Stomach (tissue), 9 donors: ENCODE data around the gene MCOLN3. TPM values are rescaled to one million over a fixed set of nuclear protein-coding genes. Genes with fewer than 3 reads are reported as not detected.

ENCODE experiments used
- DNase-seq, 2 donors: peaks; one replicate each; pipeline versions ENCODE4 v3.0.0 to v3.0.0-alpha.2; 2013 to 2019
- H3K27ac ChIP-seq, 5 donors: fragments of 200-600 bp in 4 of 5; sonication (generic) in 4 of 5; one replicate each; pipeline ENCODE4 v1.5.1; 2013 to 2019; ENCODE audit warnings: mild to moderate bottlenecking in 1 of 5, moderate library complexity in 1 of 5
- H3K27me3 ChIP-seq, 3 donors: fragments of 200-600 bp; sonication (generic); one replicate each; pipeline ENCODE4 v1.5.1; 2017 to 2019; ENCODE audit warnings: mixed run types in 1 of 3
- H3K36me3 ChIP-seq, 4 donors: fragments of 200-600 bp; sonication (generic); 1 replicate in 3 of 4; 2 replicates in 1 of 4; pipeline ENCODE4 v1.5.1; 2016 to 2019
- H3K4me1 ChIP-seq, 4 donors: fragments of 200-600 bp; sonication (generic); one replicate each; pipeline ENCODE4 v1.5.1; 2016 to 2019
- H3K4me3 ChIP-seq, 4 donors: fragments of 200-600 bp; sonication (generic) in 3 of 4; one replicate each; pipeline ENCODE4 v1.5.1; 2016 to 2019; ENCODE audit warnings: mild to moderate bottlenecking in 1 of 4
- H3K9me3 ChIP-seq, 4 donors: fragments of 200-600 bp; sonication (generic); one replicate each; pipeline ENCODE4 v1.5.1; 2016 to 2019
- EP300 ChIP-seq: sonication (generic); formaldehyde crosslinking; IDR thresholded peaks from one replicate; pipeline ENCODE4 v1.6.1; 2017; ENCODE audit warnings: antibody characterized with exemption
- POLR2A ChIP-seq, 4 donors: fragments of 450-650 bp; IDR thresholded peaks; one replicate each; pipeline ENCODE4 v1.6.1; 2016; ENCODE audit warnings: antibody characterized with exemption in 4 of 4, control low read depth in 2 of 4, mild to moderate bottlenecking in 1 of 4, moderate library complexity in 1 of 4
- POLR2AphosphoS5 ChIP-seq, 3 donors: sonication (generic); formaldehyde crosslinking; IDR thresholded peaks; one replicate each; pipeline ENCODE4 v1.6.1; 2016; ENCODE audit warnings: antibody characterized with exemption in 3 of 3
- WGBS, 5 donors: extraction: QIAGEN DNeasy Blood & Tissue Kit in 3 of 5; methylation state at CpG; one replicate each; pipeline versions ENCODE4 v1.1.5 to v1.1.7; 2013 to 2018; 5-methylcytosine and 5-hydroxymethylcytosine counted together
- intact Hi-C: fragments of 100-400 bp; cut with DNase I; formaldehyde crosslinking; loops from one replicate; pipeline ENCODE4 v1.15.1; 2023; ENCODE audit warnings: low total_unique reads
- polyA plus RNA-seq, 3 donors: library from polyadenylated mRNA; stranded (reverse); fragments of 200-250 nt; gene quantifications; one replicate each; pipeline ENCODE4 v1.2.3, GENCODE V29; 2013
- total RNA-seq, 5 donors: library from RNA; depleted of rRNA; stranded (reverse); fragments of >200 nt; gene quantifications; one replicate each; pipeline versions ENCODE4 v1.1.0 to v1.2.3, GENCODE V29; 2014 to 2016
- TF ChIP-seq, protein P1 (sequence below), 7 experiments: fragments of 450-650 bp in 4 of 7; fragments of 200-600 bp in 3 of 7; sonication (generic) in 3 of 7; IDR thresholded peaks; one replicate each; pipeline ENCODE4 v1.5.1; 2016 to 2019; ENCODE audit warnings: antibody characterized with exemption in 7 of 7, control low read depth in 2 of 7, mild to moderate bottlenecking in 1 of 7
- donor health status: healthy with polysubstance abuse.
- donor health status: Bipolar disorder and iron deficiency.
- donor health status: healthy.

The MCOLN3 gene
- total and polyA plus RNA-seq, 8 donors = 0.89 to 7.3 (median 1.4) TPM; not detected in 2

- H3K4me3 ChIP-seq = no peak overlapping the region
- H3K36me3 ChIP-seq = no peaks in the 10 kb centered on the region
- intact Hi-C loops = no loop called here
- no peak overlapping the region for H3K27ac ChIP-seq
- no peak for TF ChIP-seq EP300
- TF ChIP-seq POLR2AphosphoS5 (IDR thresholded peaks at IDR 0.05) = no peak
- TF ChIP-seq, protein P1, sequence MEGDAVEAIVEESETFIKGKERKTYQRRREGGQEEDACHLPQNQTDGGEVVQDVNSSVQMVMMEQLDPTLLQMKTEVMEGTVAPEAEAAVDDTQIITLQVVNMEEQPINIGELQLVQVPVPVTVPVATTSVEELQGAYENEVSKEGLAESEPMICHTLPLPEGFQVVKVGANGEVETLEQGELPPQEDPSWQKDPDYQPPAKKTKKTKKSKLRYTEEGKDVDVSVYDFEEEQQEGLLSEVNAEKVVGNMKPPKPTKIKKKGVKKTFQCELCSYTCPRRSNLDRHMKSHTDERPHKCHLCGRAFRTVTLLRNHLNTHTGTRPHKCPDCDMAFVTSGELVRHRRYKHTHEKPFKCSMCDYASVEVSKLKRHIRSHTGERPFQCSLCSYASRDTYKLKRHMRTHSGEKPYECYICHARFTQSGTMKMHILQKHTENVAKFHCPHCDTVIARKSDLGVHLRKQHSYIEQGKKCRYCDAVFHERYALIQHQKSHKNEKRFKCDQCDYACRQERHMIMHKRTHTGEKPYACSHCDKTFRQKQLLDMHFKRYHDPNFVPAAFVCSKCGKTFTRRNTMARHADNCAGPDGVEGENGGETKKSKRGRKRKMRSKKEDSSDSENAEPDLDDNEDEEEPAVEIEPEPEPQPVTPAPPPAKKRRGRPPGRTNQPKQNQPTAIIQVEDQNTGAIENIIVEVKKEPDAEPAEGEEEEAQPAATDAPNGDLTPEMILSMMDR (IDR thresholded peaks at IDR 0.05) = no peak
- no peak for TF ChIP-seq POLR2A (IDR thresholded peaks at IDR 0.05)
- DNase-seq = no peak
- H3K4me1 ChIP-seq = no peaks in the 10 kb centered on the region
- H3K9me3 ChIP-seq = no peaks in the 10 kb centered on the region
- H3K27me3 ChIP-seq = no peaks in the 10 kb centered on the region
These were observed 40.9 kb upstream of the MCOLN3 start for GRCh38 chr1:85089203-85089602.

GRCh38 chr1:85088408-85088784, 40.1 kb upstream of the MCOLN3 start:
- no peaks in the 10 kb centered on the region for H3K27me3 ChIP-seq
- H3K36me3 ChIP-seq = no peaks in the 10 kb centered on the region
- DNase-seq = no peak
- no peak overlapping the region for H3K4me3 ChIP-seq
- 85 to 94% (median 89%) methylated on average over 2 of the region's 2 CpGs for WGBS, 5 donors
- intact Hi-C loops = no loop called here
- TF ChIP-seq EP300 = no peak
- TF ChIP-seq, protein P1 (IDR thresholded peaks at IDR 0.05) = no peak
- no peak for TF ChIP-seq POLR2AphosphoS5 (IDR thresholded peaks at IDR 0.05)
- no peak for TF ChIP-seq POLR2A (IDR thresholded peaks at IDR 0.05)
- H3K4me1 ChIP-seq = no peaks in the 10 kb centered on the region
- H3K9me3 ChIP-seq = no peaks in the 10 kb centered on the region
- H3K27ac ChIP-seq = no peak overlapping the region

GRCh38 chr1:85087659-85088407, 39.5 kb upstream of the MCOLN3 start:
- no peaks in the 10 kb centered on the region for H3K9me3 ChIP-seq
- DNase-seq = no peak
- no peak overlapping the region for H3K27ac ChIP-seq
- no peaks in the 10 kb centered on the region for H3K36me3 ChIP-seq
- H3K27me3 ChIP-seq = no peaks in the 10 kb centered on the region
- TF ChIP-seq, protein P1 (IDR thresholded peaks at IDR 0.05) = no peak
- no peak for TF ChIP-seq POLR2AphosphoS5 (IDR thresholded peaks at IDR 0.05)
- no peak for TF ChIP-seq EP300
- TF ChIP-seq POLR2A (IDR thresholded peaks at IDR 0.05) = no peak
- H3K4me3 ChIP-seq = no peak overlapping the region
- no peaks in the 10 kb centered on the region for H3K4me1 ChIP-seq
- 91 to 100% (median 96%) methylated on average over 1 of the region's 1 CpG for WGBS, 5 donors
- intact Hi-C loops = no loop called here

DNA sequence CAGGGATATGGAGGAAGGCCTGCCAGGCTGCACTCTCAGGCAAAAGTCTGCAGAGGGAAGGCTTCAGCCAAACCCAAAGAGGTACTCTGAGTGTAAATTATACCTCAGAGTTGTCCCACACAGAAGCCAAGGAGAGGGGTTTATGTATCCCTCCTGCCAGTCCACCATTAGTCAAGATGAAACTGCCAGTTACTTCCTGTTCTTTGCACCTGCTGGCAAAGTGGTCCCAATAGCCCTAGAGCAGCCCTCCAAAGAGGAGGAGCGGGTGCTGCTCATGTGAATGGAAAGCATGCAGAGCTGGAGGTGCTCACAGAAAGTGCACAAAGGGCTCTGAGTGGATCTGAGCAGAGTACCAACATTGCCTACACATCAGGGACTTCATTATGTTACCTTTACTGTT, 37.1 kb upstream of the MCOLN3 start:
- 81 to 97% (median 90%) methylated on average over 1 of the region's 1 CpG for WGBS, 5 donors

More for the DNA sequence above, 37.1 kb upstream of the MCOLN3 start:
- TF ChIP-seq, protein P1 (IDR thresholded peaks at IDR 0.05) = no peak
- TF ChIP-seq POLR2AphosphoS5 (IDR thresholded peaks at IDR 0.05) (no peak), POLR2A (IDR thresholded peaks at IDR 0.05) (no peak), EP300 (no peak)
- intact Hi-C loops = no loop called here
- Histone ChIP-seq H3K27ac (no peak overlapping the region), H3K9me3 (no peaks in the 10 kb centered on the region), H3K36me3 (no peaks in the 10 kb centered on the region), H3K4me3 (no peak overlapping the region), H3K27me3 (no peaks in the 10 kb centered on the region), H3K4me1 (no peaks in the 10 kb centered on the region)
- DNase-seq = no peak
